DND-41 (cell line): ENCODE data around the gene SPSB4.
"Not testable (repeated sequence)": the region's sequence is repeated elsewhere in the genome, so short reads cannot be mapped to it uniquely, and the experiment has no call there.

Source experiments
- ATAC-seq: fragments of 200-7000 bp; cut with Tn5 transposase; 3 replicates; pipeline ENCODE4 v1.9.1; 2021; ENCODE audit warnings: low read depth; ENCODE audit not compliant: insufficient read depth
- DNase-seq: peaks from one replicate; pipeline ENCODE4 v3.0.0-alpha.2; 2020
- H2AFZ ChIP-seq: 2 replicates; pipeline ENCODE4 v1.6.0; 2012; ENCODE audit warnings: low read depth, low read length
- H3K27ac ChIP-seq: 2 replicates; pipeline ENCODE4 v1.5.1; 2012; ENCODE audit warnings: low read length, inconsistent platforms
- H3K27me3 ChIP-seq: fragments of 200-600 bp; sonication (generic); 2 replicates; pipeline ENCODE4 v1.6.0; 2012; ENCODE audit warnings: low read length, mild to moderate bottlenecking, inconsistent platforms; ENCODE audit not compliant: insufficient read depth, poor library complexity
- H3K36me3 ChIP-seq: 2 replicates; pipeline ENCODE4 v1.5.1; 2012; ENCODE audit warnings: low read length, inconsistent platforms; ENCODE audit not compliant: insufficient read depth
- H3K4me1 ChIP-seq: 2 replicates; pipeline ENCODE4 v1.5.1; 2012; ENCODE audit warnings: mild to moderate bottlenecking, low read length; ENCODE audit not compliant: insufficient read depth
- H3K4me2 ChIP-seq: 2 replicates; pipeline ENCODE4 v1.6.0; 2012; ENCODE audit warnings: mild to moderate bottlenecking, moderate library complexity, low read length, inconsistent platforms; ENCODE audit not compliant: insufficient read depth
- H3K4me3 ChIP-seq, 2 experiments: fragments of 200-600 bp in 1 of 2; shearing (Covaris generic) in 1 of 2; 2 replicates each; pipeline ENCODE4 v1.5.1; 2012 to 2016; ENCODE audit warnings: inconsistent platforms in 2 of 2, low read length in 2 of 2, mild to moderate bottlenecking in 2 of 2, low read depth in 1 of 2, moderate library complexity in 1 of 2
- H3K79me2 ChIP-seq: 2 replicates; pipeline ENCODE4 v1.6.0; 2012; ENCODE audit warnings: low read length, inconsistent platforms; ENCODE audit not compliant: insufficient read depth
- H3K9ac ChIP-seq: 2 replicates; pipeline ENCODE4 v1.6.0; 2012; ENCODE audit warnings: low read depth, mild to moderate bottlenecking, inconsistent platforms, low read length, moderate library complexity
- H3K9me3 ChIP-seq: 2 replicates; pipeline ENCODE4 v1.5.1; 2012; ENCODE audit warnings: low read length, moderate library complexity, mild to moderate bottlenecking, inconsistent platforms; ENCODE audit not compliant: insufficient read depth, severe bottlenecking
- H4K20me1 ChIP-seq: 2 replicates; pipeline ENCODE4 v1.6.0; 2012; ENCODE audit warnings: low read length; ENCODE audit not compliant: insufficient read depth
- CTCF ChIP-seq: IDR thresholded peaks from 2 replicates; pipeline ENCODE4 v1.5.1; 2012; ENCODE audit warnings: borderline replicate concordance, low read length, moderate library complexity, mild to moderate bottlenecking; ENCODE audit not compliant: poor library complexity, severe bottlenecking; ENCODE audit errors: extremely low read depth
- EZH2 ChIP-seq: IDR thresholded peaks from 3 replicates; pipeline ENCODE4 v1.6.1; 2012; ENCODE audit warnings: borderline replicate concordance, low read depth, mild to moderate bottlenecking, moderate library complexity, low read length, inconsistent platforms; ENCODE audit not compliant: severe bottlenecking

The SPSB4 gene

GRCh38 chr3:141114816-141115460 is 63.8 kb downstream of the SPSB4 start:
- Histone ChIP-seq H4K20me1 (no peaks in the 10 kb centered on the region), H3K9me3 (no peaks in the 10 kb centered on the region), H3K4me2 (no peak overlapping the region), H3K79me2 (peaks cover 5% of the 10 kb centered on the region; the same call in 1 of the 2 replicates), H3K36me3 (peaks cover 7% of the 10 kb centered on the region), H3K9ac (no peak overlapping the region), H3K27me3 (no peaks in the 10 kb centered on the region), H3K4me3 (no peak overlapping the region), H2AFZ (no peak overlapping the region), H3K4me1 (peaks cover 43% of the 10 kb centered on the region), H3K27ac (peak overlapping the region; percentile 48)
- DNase-seq (no peak), ATAC-seq (peak; percentile 61; the same call in 2 of the 3 replicates)
- TF ChIP-seq CTCF, result peak; percentile 56
- no peak for TF ChIP-seq EZH2

GRCh38 chr3:141115789-141116541 is 64.8 kb downstream of the SPSB4 start:
- H3K4me3 ChIP-seq, result no peak overlapping the region
- H3K79me2 ChIP-seq, result peaks cover 8% of the 10 kb centered on the region; the same call in 1 of the 2 replicates
- ATAC-seq (no peak), DNase-seq (no peak)
- no peak for TF ChIP-seq EZH2
- TF ChIP-seq CTCF, result no peak
- H4K20me1 ChIP-seq, result no peaks in the 10 kb centered on the region
- no peak overlapping the region for H3K4me2 ChIP-seq
- peak overlapping the region; percentile 76 for H3K27ac ChIP-seq
- no peak overlapping the region for H2AFZ ChIP-seq
- no peak overlapping the region for H3K9ac ChIP-seq
- H3K4me1 ChIP-seq, result peaks cover 35% of the 10 kb centered on the region
- H3K36me3 ChIP-seq, result no peaks in the 10 kb centered on the region
- H3K27me3 ChIP-seq, result no peaks in the 10 kb centered on the region
- no peaks in the 10 kb centered on the region for H3K9me3 ChIP-seq

- no peak overlapping the region for H3K4me3 ChIP-seq
- no peak for ATAC-seq
- TF ChIP-seq EZH2 (no peak), CTCF (no peak)
Observed at GRCh38 chr3:141116721-141117120, 65.6 kb downstream of the SPSB4 start.

GRCh38 chr3:141117982-141118381 is 66.8 kb downstream of the SPSB4 start:
- H3K4me3 ChIP-seq, H3K9me3 ChIP-seq, H3K27me3 ChIP-seq, DNase-seq, H2AFZ ChIP-seq, H3K4me2 ChIP-seq, H4K20me1 ChIP-seq, H3K36me3 ChIP-seq, H3K9ac ChIP-seq: not testable (repeated sequence)
- peaks cover 13% of the 10 kb centered on the region; the same call in 1 of the 2 replicates for H3K79me2 ChIP-seq
- peak; percentile 60; the same call in 2 of the 3 replicates for ATAC-seq
- H3K27ac ChIP-seq, result peak overlapping the region; percentile 76
- H3K4me1 ChIP-seq, result peaks cover 42% of the 10 kb centered on the region

More at GRCh38 chr3:141116721-141117120, 65.6 kb downstream of the SPSB4 start:
- Histone ChIP-seq H4K20me1 (no peaks in the 10 kb centered on the region), H3K27ac (peak overlapping the region; percentile 76), H3K4me2 (no peak overlapping the region), H3K36me3 (no peaks in the 10 kb centered on the region), H2AFZ (no peak overlapping the region), H3K9me3 (no peaks in the 10 kb centered on the region), H3K9ac (no peak overlapping the region), H3K27me3 (no peaks in the 10 kb centered on the region), H3K79me2 (peaks cover 8% of the 10 kb centered on the region; the same call in 1 of the 2 replicates), H3K4me1 (peaks cover 35% of the 10 kb centered on the region)
- no peak for DNase-seq
